DND-41 (cell line): ENCODE data around the gene KNTC1.

Experiments used
- EZH2 ChIP-seq: IDR thresholded peaks from 3 replicates; pipeline ENCODE4 v1.6.1; 2012; ENCODE audit warnings: borderline replicate concordance, low read depth, mild to moderate bottlenecking, moderate library complexity, low read length, inconsistent platforms; ENCODE audit not compliant: severe bottlenecking
- TF ChIP-seq, protein P1 (sequence below): IDR thresholded peaks from 2 replicates; pipeline ENCODE4 v1.5.1; 2012; ENCODE audit warnings: borderline replicate concordance, low read length, moderate library complexity, mild to moderate bottlenecking; ENCODE audit not compliant: poor library complexity, severe bottlenecking; ENCODE audit errors: extremely low read depth

DNA sequence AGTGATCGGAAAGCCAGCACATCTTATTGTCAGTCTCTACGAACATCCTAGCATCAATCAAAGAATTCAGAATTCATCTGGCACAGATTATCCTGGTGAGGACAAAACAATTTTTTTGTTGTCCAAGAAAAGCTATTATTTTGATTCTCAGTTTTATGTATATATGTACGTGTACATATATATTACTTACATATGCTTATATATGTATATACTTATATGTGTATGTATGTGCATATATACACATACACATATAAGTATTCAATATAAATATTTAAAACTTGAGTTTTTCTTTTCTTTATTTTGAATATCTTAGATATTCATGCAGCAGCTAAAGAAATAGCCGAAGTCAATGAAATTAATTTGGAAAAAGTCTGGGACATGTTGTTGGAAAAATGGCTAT is 77.9 kb downstream of the KNTC1 start:
- TF ChIP-seq, protein P1, sequence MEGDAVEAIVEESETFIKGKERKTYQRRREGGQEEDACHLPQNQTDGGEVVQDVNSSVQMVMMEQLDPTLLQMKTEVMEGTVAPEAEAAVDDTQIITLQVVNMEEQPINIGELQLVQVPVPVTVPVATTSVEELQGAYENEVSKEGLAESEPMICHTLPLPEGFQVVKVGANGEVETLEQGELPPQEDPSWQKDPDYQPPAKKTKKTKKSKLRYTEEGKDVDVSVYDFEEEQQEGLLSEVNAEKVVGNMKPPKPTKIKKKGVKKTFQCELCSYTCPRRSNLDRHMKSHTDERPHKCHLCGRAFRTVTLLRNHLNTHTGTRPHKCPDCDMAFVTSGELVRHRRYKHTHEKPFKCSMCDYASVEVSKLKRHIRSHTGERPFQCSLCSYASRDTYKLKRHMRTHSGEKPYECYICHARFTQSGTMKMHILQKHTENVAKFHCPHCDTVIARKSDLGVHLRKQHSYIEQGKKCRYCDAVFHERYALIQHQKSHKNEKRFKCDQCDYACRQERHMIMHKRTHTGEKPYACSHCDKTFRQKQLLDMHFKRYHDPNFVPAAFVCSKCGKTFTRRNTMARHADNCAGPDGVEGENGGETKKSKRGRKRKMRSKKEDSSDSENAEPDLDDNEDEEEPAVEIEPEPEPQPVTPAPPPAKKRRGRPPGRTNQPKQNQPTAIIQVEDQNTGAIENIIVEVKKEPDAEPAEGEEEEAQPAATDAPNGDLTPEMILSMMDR, result no peak
- no peak for TF ChIP-seq EZH2
